Activated T-helper 1 cell treated with Interleukin-2 at 50 U/mL for 16 hours (primary cell): ENCODE results near the gene RBFA.
"Not testable (repeated sequence)": the region's sequence is repeated elsewhere in the genome, so short reads cannot be mapped to it uniquely, and the experiment has no call there.

Source experiments
- DNase-seq: peaks from one replicate; pipeline ENCODE4 v3.0.0-alpha.2; 2020; ENCODE audit warnings: low read depth

The RBFA gene

GRCh38 chr18:80034068-80034851, at the start of gene RBFA:
TSS of gene RBFA (plus strand) at chr18:80034434. CDS start at chr18:80034496, 62 bp downstream.
- DNase-seq: peak; percentile 98

- no peak for DNase-seq
Observed at GRCh38 chr18:79985172-79985571, 49.1 kb upstream of the RBFA start.

- no peak for DNase-seq
Observed at GRCh38 chr18:79986726-79987125, 47.5 kb upstream of the RBFA start.

- no peak for DNase-seq
Observed at GRCh38 chr18:79987566-79987965, 46.7 kb upstream of the RBFA start.

- DNase-seq: peak; percentile 47
Observed at GRCh38 chr18:79988071-79988450, 46.2 kb upstream of the RBFA start.

GRCh38 chr18:79988451-79989194, 45.6 kb upstream of the RBFA start, which contains the start of gene TXNL4A:
TSS of gene TXNL4A (minus strand) at chr18:79988563. CDS start at chr18:79988392, 171 bp downstream.
- DNase-seq: peak; percentile 78

- no peak for DNase-seq
Observed at GRCh38 chr18:79989195-79989497, 45.1 kb upstream of the RBFA start.

GRCh38 chr18:79991494-79991893, 42.7 kb upstream of the RBFA start:
- no peak for DNase-seq

- not testable (repeated sequence) for DNase-seq
Observed at GRCh38 chr18:79999701-80000100, 34.5 kb upstream of the RBFA start.

GRCh38 chr18:80000877-80001276, 33.4 kb upstream of the RBFA start:
- DNase-seq: no peak

- no peak for DNase-seq
Observed at GRCh38 chr18:80002468-80002867, 31.8 kb upstream of the RBFA start.

- DNase-seq: no peak
Observed at GRCh38 chr18:80004600-80005342, 29.5 kb upstream of the RBFA start.

GRCh38 chr18:80006724-80007123, 27.5 kb upstream of the RBFA start:
- no peak for DNase-seq

- no peak for DNase-seq
Observed at GRCh38 chr18:80009661-80010550, 24.3 kb upstream of the RBFA start.

- DNase-seq: no peak
Observed at GRCh38 chr18:80010551-80010906, 23.7 kb upstream of the RBFA start.

- not testable (repeated sequence) for DNase-seq
Observed at GRCh38 chr18:80011496-80012137, 22.6 kb upstream of the RBFA start.

- no peak for DNase-seq
Observed at GRCh38 chr18:80012714-80013113, 21.5 kb upstream of the RBFA start.

- DNase-seq: no peak
Observed at GRCh38 chr18:80022613-80023012, 11.6 kb upstream of the RBFA start.

- no peak for DNase-seq
Observed at GRCh38 chr18:80023173-80023572, 11.1 kb upstream of the RBFA start.

GRCh38 chr18:80026363-80026762, 7.9 kb upstream of the RBFA start:
- DNase-seq: no peak

GRCh38 chr18:80027719-80028118, 6.5 kb upstream of the RBFA start:
- DNase-seq: not testable (repeated sequence)
